ENCODE data around the gene IMP3. TPM values are rescaled to one million over a fixed set of nuclear protein-coding genes. Genes with fewer than 3 reads are reported as not detected.
A peak's percentile ranks its signal among the peaks of the same experiment; 100 is the strongest.

Gene IMP3
- total and polyA plus RNA-seq, 9 of the 15 experiments (the other 6 are each of a cell fraction or from before 2014, with no cell fraction given), result 14.5 to 160 (median 74.4) TPM

- TF ChIP-seq ZBTB11 (CRISPR knock-in tag; IDR thresholded peaks at IDR 0.05), result no peak; a peak in 2 of 6 replicates
- TF ChIP-seq NR4A1 (CRISPR knock-in tag; IDR thresholded peaks at IDR 0.05), result no peak
- peak; percentile 66; the same call in 1 of the 2 replicates for TF ChIP-seq NR4A1 (tag; IDR thresholded peaks at IDR 0.05)
- TF ChIP-seq E2F5 (CRISPR knock-in tag; IDR thresholded peaks at IDR 0.05), result no peak
- no peak for TF ChIP-seq SNIP1 (IDR thresholded peaks at IDR 0.05; ENCODE audit: low read depth)
- TF ChIP-seq CREB3L1 (IDR thresholded peaks at IDR 0.05; ENCODE audit: borderline replicate concordance, low read depth), result peak; percentile 63; the same call in 1 of the 2 replicates
- TF ChIP-seq MCM2 (IDR thresholded peaks at IDR 0.05; ENCODE audit: low read depth), result no peak
- no peak; the same call in 1 of the 2 replicates for TF ChIP-seq DPF2 (IDR thresholded peaks at IDR 0.05)
- no peak for TF ChIP-seq ZNF436 (CRISPR knock-in tag; IDR thresholded peaks at IDR 0.05)
- TF ChIP-seq ZBTB40 (IDR thresholded peaks at IDR 0.05), result no peak; the same call in 1 of the 2 replicates
- TF ChIP-seq ZBTB40 (CRISPR knock-in tag; IDR thresholded peaks at IDR 0.05), result no peak
- TF ChIP-seq MTF1 (CRISPR knock-in tag; IDR thresholded peaks at IDR 0.05; ENCODE audit: borderline replicate concordance), result no peak
Observed at GRCh38 chr15:75639709-75640482, at the start of gene IMP3 (continued).
